HG03159 (cell line): ENCODE data around the gene KRT80.

Source experiments
- ATAC-seq: cut with Tn5 transposase; IDR thresholded peaks from one replicate; pipeline ENCODE4 v1.9.1; 2021; ENCODE audit warnings: mild to moderate bottlenecking, moderate library complexity; ENCODE audit not compliant: unreplicated experiment

KRT80 gene

DNA sequence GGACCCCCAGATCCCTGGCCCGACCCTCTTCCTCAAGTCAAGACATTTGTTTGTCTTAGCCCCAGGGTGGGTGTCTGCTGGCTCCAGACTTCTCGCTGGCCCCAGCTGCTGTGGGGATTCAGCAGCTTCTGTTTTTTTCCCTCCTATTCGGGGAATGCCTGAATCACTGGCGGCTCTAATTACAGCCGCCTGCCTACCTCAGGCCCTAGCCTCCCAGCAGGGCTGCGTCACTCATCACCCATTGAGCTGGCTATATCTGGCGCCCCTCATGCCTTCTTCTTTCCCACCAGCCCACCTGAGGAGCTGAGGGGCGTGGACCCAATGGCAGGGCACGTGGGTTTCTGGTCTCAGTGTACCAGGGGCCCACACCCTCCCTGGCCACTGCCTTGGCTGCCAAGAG, 10.1 kb downstream of the KRT80 start:
- ATAC-seq: no peak

DNA sequence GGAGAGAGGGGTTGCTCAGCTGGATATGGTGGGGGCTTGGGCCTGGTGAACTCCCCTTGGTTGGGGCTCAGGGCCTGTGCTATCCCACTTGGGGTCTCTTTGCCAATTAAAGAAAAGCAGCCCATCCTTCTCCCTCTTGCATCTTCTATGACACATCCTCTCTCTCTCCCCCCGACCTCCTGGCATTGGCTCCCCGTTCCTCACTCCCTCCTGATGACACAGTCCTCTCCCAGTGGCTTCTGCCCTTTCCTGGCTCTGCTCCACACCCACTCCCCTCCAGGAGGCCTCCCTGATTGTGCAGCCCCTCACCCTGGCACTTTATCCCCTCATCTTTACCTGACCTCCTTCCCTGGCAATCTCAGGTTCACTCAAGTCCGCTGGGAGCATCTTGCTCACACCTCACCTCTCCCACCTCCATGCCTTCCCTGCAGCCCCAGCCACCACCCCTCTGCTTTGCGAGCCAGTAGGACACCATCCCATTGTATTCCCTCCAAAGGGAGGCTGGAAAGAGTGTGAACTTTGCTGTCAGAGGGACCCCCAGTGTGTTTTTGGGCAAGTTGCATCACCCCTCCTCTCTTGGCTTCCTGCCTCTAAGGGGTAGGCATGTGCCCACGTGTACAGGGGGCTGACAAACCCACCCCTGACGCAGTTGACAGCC, 10.7 kb downstream of the KRT80 start:
- ATAC-seq: no peak

DNA sequence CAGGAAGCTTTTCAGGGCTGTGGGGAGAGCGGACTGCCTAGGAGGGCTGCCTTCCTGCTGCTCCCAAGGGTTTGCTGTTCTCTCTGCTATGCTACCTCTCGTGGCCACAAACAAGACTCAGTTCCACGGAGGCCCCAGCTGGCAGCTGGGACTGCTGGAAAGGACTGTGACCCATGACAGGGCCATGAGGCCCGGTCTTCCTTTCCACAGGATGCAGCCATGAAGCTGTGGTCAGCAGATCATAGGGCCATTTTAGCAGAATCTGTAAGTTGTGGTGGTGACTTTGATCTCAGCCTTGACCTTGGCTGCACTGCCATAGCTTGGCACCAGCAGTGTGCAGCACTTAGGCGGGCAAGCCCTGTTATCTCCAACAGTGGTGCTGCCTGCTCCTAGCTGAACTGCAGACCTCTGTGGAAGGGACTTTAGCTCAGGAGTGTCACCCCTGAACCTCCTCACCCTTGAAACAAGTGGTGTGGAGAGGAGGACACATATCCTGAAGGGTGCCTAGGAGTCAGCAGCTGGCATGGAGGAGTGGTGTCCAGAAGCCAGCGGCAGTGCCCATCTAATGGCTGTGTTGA, 12.3 kb downstream of the KRT80 start:
- no peak for ATAC-seq

- no peak for ATAC-seq
Measured at GRCh38 chr12:52178984-52179383, 12.8 kb downstream of the KRT80 start.

DNA sequence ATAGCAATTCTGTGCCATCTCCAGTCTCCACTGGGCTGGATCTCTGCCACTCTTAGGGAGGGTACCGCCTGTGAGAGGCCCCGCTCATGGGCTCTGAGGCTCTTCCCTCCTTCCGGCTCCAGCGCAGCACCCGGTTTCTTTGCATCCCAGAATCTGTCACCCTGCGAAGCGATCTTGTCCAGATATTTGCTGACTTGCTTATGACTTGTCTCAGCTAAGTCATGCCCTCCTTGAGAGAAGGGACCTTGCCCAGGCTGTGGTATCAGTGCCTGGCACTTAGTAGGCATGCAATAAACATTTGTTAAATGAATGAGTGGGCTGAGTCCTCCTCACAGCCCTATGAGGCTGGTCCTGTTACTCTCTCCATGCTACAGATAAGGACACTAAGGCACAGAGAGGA, 13.4 kb downstream of the KRT80 start:
- no peak for ATAC-seq

GRCh38 chr12:52175371-52176350, 16.2 kb downstream of the KRT80 start:
- ATAC-seq: no peak

GRCh38 chr12:52173526-52173925, 18.3 kb downstream of the KRT80 start:
- ATAC-seq: no peak

DNA sequence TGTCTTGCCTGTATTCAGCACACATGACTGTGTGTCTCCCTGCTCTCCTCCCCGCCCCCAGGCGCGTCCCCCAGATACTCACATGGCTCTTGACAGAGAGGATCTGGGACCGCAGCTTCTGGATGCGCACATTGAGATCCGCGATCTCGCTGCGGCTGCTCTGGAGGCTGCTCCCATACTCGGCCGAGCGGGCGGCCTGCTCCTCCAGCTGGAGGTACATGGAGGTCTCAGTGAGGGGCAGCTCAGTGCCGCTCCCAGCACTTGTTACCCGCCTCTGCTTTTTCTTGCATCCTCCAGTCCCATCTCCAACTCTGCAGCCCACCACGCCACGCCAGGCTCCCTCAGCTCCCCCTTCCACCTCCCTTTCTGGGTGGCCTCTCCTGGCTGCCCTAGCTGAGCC, 18.9 kb downstream of the KRT80 start:
- ATAC-seq: no peak

- no peak for ATAC-seq
Measured at GRCh38 chr12:52171950-52172512, 19.8 kb downstream of the KRT80 start.

DNA sequence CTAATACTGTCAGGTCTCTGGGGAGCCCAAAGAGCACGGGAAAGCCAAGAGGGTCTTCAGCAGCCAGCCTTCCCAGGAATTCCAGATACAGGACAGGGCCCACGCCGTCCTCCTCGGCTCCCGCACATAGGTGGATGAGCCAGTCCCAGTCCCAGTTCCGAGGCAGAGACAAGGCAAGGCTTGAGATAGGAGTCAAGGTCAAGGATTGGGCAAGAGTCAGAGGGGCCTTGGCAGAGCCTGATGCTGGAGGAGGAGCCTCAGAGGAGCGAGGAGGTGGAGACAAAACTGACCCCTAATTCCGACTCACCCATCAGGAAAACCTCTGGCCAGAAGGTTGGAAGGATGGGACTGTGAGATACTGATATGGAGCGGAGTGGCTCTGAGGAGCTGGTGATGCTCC, 21.0 kb downstream of the KRT80 start:
- no peak for ATAC-seq

DNA sequence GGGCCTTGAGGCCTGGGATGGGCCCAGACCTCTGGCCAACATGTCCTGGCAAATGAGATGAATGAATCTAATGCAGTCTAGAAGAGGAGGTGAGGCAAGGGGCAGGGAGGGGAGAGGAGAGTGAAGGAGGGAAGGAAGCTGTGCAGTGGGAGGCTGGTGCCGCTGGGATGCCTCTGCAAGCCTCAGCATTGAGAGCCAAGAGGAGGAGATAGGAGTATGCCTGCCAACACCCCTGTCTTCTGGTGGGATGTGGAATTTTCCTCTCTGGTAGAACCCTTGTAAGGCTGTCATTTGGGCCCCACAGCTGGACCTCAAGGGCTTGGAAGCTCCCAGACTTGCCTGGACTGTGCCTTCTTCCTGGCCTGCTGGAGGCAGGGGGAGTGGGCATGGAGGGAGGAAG, 21.9 kb downstream of the KRT80 start:
- no peak for ATAC-seq

- ATAC-seq: no peak
Measured at GRCh38 chr12:52168019-52168717, 23.6 kb downstream of the KRT80 start.

DNA sequence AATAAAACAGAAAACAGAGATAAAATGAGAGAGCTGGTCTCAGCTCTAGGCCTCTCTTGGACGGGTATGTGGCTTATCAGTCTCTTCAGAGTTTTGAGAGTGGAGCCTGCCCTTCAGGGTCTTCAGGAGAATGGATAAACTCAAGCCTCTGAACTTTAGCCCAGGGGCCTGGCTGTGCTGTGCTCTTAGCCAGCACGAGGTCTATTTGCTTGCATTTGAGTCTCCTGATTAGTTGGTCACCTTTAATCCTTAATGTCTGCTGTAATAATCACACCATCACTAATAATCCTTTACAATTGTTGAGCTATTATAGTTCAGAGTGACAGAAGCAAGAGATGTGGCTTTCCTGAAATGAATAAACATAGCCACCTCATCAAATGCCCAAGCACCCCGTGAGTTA, 24.3 kb downstream of the KRT80 start:
- no peak for ATAC-seq

DNA sequence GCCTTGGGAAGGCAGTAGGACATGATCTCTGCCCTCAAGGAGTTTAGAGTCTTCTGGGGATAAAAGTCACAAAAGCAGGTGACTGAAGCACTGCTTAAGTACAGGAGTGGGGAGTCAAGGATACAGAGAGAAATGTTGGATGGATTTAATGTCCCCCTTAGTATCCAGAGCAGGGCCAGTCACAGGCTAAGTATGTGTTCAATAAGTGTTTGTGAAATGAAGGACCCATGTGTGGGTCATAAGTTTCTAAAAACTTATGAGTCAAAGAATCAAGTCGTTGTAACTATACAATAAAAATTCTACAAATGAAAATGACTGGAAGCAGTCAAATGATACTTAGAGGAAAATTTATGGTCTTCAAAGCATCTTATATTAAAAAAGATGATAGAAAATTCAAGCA, 25.1 kb downstream of the KRT80 start:
- ATAC-seq: no peak

- ATAC-seq: no peak
Measured at GRCh38 chr12:52165096-52165855, 26.5 kb downstream of the KRT80 start.

- ATAC-seq: no peak
Measured at GRCh38 chr12:52164624-52165023, 27.2 kb downstream of the KRT80 start.

DNA sequence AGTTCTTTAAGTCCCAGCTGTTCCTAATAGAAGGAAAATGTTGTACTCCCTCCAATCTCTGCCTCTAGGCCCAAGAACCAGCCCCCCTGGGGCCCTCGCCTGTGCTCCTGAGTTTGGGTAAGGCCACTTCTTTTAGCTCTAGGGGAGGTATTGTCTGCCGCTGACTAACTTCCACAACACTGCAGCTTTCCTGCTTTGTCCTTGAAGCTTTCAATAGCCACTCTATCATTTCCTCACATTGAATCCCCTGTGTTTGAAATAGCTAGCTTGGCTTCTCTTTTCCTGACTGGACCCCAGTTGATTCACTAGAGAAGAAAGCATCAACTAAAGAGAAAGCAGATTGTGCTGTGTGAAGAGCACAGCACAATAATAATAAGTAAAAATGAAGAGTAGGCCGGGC, 28.8 kb downstream of the KRT80 start:
- ATAC-seq: no peak

- no peak for ATAC-seq
Measured at GRCh38 chr12:52160200-52160599, 31.6 kb downstream of the KRT80 start.

- ATAC-seq: no peak
Measured at GRCh38 chr12:52157566-52158150, 34.2 kb downstream of the KRT80 start.
